Activated T-cell treated with anti-CD3 and anti-CD28 coated beads for 4 hours (primary cell): Measurements from ENCODE around the gene QSOX1.

Experiments
- DNase-seq: peaks from one replicate; pipeline ENCODE4 v3.0.0-alpha.2; 2020

QSOX1 gene

DNA sequence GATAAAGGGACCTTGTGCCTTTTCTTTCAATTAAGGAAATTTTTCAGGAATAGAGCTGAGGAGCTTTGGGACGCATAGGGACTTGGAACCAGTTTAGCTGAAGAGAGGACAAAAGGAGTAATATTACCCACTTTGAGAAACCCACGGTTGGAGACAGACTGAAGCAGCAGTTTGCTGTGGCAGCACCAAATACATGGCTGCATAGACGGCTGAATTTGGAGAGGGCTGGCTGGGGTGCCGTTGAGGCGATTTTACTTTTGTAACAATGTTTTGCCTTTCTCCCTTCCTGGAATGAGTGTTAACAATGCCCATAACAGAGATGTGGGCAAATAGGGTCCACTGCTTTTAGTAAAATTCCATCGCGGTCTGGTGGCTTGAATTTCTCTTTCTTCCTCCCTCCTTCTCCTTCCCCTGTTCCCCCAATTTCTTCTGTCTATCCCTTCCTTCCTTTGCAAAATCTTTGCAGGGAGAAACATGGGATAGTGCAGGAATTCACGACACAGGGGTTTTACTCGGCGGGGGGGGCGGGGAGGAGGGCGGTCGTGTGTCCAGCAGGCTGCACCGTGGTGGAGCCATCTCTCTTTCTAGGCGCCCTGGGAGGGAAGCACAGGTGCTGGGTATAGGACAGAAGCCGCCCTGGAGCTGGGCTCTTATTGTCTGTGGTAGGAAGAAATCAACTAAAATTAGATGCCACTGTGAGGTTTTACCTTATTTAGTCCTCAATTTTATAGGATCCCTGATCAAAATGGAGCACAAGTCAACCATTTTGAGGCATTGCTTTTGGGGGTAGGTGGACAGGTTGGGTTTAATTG is 82.2 kb downstream of the QSOX1 start:
- DNase-seq: no peak

DNA sequence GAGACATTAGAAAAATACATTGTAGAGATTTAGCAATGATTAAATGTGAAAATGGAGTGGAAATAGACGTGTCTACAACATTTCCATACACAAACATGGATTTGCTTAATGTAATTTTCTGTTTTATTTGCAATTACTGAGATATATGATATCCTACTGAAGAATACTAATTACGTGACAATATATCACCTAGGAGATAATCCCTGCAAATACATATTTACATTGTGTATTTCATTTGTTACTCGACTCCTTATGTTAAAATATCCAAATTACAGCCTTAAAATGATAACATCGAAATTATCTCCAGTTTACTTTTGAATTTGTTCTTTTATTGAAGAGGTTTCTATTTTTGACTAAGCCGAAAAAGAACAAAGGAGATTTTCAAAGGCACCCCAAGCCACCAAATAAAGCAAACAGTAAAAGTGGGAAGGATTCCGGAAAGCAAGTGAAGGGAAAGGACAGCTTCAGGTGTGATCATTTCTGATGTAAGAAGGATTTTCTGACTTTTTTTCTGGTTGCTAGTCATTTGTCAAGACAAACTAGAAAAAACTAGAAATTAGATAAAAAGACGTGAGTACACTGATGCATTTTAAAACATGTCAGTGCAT is 83.3 kb downstream of the QSOX1 start:
- DNase-seq: no peak

DNA sequence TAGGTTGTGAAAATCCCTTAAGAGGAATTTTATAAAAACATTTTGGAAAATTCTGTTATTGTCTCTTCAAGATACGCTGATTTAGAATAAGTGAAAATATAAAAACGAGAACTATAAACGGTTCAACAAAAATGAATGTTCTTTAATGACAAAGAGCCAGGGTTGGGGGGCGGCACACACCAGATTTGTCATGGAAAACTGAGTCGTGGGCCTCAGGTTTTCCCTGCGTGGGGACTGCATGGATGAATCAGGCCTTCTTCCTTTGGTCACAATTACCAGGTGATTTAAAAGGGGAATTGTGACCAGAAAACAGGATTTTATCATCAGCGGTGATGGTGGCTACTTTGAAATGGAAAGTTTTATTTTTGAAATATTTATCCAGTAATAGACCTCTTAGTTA is 84.0 kb downstream of the QSOX1 start:
- no peak for DNase-seq

DNA sequence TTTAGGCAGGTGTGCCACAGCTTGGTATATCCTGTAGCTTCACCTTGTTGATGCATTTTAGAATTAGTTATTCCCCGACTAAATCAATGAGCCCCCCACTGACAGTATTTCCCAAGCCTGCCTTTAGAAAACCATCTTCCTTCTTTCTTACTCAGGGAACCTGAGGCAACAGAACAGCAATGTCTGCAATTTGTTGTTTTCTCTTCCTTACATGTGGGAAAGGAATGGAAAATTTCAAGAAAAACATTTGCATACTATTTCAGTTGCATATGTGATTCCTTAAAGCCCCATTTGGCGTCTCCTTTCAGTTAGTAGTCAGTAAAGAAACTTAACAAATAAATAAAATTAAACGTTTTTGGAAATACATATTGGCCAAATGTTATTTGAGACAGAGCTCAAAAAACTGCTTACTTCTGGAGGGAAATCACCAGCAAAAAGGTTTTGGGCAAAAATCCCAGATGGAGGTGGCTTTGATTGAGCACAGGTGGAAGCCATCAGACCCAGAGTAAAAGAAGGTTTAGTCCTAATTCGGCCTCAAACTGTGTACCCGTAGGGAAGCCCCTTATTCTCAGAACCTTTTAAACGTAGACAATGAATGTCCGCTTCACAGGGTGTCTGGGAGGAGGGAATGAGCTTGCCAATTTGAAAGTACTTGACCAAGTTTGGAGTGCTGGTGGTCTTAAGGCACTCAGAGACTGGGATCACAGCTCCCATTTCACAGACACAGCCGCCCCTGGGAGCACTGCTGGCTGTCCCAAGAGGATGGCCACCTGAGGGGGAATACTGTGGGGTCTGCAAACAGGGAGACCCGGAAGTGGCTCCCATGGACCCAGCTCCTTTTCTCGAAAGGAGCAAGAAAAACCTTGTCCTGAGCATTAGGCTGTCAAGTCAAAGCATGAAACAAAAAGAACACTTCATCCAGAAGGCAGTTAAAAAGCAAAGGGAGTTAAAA is 84.8 kb downstream of the QSOX1 start:
- DNase-seq: no peak

DNA sequence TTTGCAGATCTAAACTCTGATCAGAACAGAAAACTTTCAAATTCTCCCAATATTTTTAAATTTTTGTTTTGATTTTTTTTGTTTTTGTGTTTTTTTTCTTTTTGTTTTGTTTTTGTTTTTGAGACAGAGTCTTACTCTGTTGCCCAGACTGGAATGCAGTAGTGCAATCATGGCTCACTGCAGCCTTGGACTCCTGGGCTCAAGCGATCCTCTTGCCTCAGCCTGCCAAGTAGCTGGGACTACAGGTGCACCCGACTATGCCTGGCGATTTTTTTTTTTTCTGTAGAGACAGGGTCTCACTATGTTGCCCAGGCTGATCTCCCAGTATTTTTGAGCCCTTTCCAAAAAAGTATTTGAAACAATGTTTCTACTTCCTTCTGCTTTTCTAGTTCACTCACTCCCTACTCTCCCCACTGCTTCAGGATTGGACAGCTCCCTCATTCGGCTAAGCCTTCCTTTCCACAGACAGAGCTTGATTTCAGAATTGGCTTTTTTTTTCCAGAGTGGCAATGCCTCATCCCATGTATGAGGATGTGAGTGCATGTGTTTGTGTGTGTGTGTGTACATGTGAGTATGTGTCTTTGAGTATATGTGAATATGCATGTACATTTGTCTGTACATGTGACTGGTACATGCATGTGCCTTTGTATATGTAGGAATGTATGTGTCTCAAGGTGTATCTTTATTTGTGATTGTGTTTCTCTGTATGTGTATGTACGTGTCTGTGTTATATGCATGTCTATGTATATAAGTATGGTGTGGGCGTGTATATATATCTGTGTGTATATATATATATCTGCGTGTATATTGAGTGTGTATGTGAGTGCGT is 87.3 kb downstream of the QSOX1 start:
- no peak for DNase-seq

DNA sequence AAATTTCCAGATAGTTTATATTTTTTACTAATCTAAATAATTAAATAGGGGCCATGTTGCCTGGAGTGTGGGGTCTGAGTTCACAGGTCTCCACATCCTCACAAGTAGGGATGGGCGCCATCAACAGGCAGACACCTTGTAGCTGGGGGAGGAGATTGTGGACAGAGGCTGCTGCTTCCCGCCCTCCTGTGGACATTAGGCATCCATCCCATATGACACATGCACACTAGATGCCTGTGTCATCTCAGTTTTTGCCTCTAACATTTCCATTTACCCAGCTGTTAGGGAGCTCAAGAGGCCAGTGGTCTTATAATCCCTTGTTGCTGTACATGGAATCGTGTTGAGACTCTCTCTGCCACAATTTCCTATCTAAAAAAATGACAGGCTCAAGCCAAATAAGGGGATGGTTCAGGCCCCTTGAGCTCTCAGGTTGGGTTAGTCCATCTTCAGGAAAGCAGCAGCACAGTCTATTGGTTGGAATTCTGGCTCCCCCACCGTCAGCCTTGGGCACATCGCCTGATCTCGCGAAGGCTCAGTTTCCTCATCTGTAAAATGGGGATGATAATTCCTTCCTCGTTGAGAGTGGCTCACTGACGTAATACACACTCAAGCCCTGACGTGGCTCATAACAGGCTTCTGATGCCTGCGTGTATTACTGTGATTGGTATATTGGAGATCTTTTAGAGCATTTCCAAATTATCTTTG is 89.0 kb downstream of the QSOX1 start:
- no peak for DNase-seq

DNA sequence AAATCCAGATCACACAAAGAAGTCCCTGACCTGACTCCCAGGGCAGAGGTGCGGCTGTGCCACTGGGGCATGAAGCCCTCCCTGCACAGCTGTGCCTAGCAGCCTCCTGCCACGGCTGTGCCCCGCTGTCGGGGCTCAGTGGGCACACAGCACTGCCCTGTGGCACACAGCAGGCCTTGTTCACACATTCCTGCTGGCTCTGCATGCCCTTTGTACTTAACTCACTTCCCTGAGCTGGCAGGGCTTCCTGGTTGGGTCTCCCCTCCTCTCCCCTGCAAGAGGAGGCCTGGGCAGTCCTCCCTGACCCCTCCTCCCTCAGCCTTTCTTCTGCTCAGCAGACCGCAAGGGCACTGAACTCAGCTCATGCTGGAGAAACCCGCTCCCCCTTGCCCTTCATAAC is 90.2 kb downstream of the QSOX1 start:
- no peak for DNase-seq

DNA sequence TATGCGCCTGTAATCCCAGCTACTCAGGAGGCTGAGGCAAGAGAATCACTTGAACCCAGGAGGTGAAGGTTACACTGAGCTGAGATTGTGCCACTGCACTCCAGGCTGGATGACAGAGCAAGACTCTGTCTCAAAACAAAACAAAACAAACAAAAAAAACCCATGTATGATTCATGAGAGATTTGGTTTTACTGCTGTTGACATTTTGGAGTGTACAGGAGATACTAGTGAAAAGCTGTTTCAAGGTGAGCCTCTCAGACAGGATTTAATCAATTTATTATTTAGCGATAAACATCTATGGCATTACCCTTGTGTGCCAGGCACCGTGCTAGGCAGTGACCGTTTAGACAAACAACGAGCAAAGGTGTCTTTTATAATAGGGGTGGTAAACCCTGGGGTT is 91.9 kb downstream of the QSOX1 start:
- no peak for DNase-seq

DNA sequence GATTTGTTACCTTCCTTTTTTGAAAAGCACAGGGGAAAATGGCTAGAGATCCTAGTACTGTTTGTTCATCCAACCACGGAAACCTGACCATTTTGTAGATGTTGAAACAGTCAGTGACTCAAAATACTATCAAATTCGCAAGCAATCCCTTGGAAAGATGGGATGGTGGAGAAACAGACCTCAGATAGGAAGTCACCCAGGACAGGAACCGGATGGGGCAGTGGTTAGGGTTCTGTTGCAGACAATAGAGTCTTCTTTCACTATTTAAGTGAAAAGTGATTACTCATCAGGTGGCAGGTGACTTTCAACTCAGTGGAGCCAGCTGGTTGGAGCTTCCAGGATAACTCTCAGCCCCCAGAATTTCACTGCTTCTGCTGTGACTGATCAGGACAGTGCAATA is 92.4 kb downstream of the QSOX1 start:
- DNase-seq: no peak

DNA sequence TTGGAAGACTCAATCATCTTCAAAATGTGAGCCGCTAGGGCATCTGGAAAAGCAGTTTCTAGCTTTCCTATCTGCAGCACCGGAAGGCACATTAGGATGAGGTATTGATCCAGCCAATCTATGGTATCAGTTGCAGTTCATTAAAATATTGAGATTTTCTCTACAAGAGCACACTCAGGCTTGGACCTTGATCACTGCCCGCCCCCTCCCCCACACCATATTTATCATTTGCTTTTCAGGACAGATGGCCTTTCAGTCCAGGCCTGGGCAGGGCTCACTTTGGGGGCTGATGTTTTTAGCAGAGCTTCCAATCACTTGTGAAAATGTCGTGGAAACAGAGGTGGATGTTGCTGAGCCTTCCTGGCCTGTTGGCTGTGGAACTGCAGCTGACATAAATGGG is 92.9 kb downstream of the QSOX1 start:
- DNase-seq: no peak

DNA sequence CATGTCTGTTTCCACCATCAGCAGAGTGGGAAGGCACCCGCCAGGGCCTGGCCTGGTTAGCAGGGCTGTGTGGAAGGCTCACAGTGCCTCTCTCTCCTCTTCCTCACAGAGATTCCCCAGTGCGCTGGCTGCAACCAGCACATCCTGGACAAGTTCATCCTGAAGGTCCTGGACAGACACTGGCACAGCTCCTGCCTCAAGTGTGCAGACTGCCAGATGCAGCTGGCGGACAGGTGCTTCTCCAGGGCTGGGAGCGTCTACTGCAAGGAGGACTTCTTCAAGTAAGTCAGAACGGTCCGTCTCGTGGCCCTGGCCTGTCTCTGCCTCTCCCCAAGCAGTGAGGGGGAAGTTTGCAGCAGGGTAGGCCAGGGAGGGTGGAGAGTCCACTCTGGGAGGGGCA is 93.5 kb downstream of the QSOX1 start:
- no peak for DNase-seq

DNA sequence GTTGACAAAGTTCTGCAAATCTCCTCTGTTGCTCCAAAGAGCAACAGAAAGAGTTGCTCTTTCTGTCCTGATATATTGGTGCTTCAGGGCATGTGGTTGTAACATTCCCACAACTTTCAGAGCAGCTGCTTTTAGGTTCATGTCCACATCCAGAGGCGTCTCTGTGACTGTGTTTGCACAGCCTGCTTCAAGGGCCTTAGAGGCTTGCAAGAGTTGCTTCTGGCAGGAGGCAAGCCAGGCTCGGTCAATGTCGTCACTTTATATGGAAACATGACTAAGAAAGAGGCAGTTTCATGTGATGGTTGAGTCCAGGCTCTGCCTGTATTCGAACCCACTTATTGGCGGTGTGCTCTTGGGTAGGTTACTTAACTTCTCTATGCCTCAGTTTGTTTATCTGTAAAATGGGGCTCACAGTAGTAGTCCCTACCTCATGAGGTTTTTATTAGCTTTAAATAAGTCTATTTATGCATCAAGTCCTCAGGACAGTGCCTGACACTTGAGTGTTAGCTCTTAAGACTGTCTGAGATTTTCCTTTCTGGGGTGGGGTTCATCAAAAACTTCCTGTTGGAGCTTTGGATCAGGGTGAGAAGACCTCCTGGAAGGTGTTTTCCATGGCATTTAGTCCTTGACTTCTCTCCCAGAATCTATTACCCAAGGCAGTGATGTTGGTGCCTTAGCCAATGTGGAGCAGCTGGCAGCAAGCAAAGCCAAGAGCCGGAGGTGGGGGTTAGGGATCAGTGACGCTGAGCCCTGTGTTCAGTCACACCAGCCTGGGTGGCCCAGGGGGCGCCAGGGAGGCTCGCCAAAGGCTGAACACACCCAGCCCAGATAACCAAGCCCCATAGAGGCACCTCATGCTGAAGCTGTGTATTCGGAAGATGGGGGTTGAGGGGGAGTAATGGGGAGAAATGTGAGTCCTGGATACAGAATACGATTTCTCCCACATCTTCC is 94.3 kb downstream of the QSOX1 start:
- DNase-seq: no peak

DNA sequence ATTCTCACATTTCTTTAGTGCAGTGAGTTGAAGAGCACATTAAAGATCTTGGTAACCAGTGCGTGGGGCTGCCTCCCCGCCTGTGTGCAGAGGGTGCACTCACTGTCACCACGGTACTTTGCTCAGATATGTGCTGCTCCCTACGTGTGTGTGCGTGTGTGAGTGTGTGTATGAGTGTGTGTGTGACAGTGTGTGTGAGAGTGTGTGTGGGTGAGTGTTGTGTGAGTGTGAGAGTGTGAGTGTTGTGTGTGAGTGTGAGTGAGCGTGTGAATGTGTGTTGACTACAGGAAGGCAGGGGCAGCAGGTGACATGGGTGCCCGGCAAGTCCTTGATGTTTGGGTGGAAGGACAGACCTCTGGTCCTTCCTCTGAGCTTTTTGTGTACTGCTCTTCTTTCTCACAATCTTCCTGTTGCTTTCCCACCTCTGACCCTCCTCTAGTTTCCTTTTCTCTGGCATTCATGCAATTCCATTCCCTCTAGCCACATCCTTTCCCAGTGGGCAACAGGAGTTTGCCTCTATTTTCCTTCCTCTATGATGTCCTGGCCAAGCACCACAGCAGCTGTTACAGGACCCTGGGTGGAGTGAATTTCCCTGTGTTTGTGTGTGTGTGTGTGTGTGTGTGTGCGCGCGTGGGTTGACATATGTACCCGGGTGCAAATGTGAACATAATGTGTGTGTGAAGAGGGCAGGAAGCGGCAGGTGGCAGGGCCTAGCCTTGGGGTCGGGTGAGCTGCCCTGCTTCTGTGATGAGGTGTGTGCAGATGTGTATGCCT is 95.2 kb downstream of the QSOX1 start:
- no peak for DNase-seq

DNA sequence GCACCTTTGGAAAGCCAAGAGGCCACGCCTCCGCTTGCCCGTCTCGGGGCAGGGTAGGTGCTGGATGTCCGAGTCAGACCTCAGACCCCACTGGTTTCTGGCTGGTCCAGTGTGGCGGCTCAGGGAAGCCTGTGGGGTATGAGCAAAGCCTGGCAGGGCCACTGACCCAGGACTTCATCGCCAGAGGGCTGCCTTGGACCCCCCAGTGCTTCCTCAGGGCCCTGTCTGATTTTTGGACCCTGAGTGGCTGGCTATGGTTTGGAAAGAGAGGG is 95.8 kb downstream of the QSOX1 start:
- DNase-seq: no peak

DNA sequence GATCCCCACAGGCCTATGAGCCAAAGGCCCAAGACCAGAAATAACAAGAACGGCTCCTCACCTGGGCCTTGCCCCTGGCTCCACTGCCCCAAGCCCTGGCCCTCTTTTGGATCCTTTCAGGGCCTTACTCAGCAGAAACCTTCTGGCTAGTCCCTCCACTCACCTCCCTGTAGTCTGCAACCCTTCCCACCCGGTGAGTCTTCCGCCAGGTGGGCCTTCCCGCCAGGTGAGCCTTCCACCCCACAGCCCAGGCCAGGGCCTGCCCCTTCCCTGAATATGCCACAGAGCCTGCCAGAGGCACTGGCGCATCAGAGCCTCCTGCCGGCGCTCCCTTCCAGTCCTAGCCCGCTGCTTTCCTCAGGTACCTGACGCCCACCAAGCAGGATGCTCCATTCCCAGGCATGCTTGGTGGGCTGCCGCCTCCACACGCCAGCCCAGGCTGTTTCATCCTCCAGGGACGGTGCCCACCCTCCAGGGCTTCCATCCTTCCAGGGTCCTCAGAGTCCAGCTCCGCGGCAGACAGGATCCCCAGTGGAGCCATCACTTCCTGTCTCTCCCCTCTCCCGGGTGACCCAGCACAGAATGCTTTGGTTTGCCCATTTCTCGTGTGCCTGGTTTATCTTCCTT is 96.3 kb downstream of the QSOX1 start:
- no peak for DNase-seq

DNA sequence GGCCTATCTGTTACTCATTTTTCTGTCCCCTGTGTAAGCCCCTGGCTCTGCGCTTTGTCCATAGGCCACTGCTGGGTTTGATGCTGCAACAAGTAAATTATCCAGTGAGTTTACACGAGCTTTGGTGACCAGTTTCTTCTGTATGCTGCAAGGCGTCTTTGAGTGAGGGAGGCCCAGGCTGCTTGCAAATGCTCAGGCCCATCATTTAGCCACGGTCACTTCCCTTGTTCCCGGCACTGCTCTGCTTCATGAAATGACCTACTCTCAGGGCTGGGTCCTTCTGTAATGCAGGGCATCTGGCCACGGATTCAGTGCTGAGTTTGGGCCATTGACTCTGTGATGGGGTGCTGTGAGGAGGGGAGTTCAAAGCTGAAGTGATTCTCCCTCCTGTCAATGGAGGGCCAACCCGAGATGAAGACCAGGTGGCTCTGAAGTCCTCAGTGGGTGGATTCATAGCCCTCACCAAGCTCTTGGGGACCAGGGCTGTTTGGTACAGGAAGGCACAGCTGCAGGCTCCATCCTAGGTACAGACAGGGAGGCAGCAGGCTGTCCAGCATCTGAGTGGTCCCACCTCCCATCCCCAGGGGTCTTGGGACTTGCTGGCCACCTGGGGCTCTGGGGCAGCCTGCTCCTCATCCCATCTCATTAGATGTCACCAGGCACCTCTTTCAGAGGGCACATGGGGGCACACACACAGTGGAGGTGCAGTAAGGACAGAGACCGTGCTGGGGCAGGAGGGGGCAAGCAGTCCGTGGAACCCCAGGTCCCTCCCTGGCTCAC is 97.0 kb downstream of the QSOX1 start:
- no peak for DNase-seq

DNA sequence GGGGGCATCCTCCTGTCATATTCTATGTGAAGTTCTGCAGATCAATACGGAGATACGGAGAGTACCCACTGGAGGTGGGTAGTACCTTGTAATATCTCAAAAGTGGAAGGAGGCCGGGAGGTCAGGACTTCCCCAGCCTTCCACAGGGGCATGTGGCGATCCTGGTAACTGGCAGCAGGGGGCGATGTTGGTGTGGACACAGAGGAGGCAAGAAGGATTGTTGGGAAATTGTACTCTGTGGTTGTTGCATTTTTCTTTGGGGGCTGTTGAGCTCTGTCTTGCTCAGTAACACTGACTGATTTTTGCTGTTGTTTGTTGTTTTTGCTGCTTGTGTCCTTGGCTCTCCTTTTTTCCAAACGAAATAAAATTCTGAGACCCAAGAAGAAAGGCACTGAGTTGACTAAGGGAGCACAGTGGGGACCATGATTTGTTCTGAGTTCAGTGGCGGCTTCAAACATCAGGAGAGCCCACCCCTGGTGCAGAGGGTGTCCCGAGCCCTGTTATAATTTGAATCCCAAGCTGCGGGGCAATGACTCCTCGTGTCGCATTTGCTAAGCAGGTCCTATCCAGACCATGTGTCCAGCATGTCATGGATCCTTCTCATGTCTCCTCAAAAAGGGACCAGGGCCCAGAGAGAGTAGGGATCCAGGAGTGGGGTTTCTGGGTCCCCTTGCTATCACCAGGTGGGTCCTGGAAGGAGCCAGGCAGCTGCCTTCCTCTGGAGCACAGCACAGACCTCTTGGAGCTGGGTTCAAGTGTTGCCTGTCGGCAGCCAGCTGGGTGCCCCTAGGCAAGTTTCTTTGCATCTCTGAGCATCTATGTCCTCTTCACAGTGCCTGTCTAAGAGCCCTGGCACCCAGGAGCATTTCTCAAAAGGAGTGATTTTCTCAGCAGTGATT is 98.2 kb downstream of the QSOX1 start:
- peak; percentile 57 for DNase-seq
